Measurements from ENCODE around the gene MAST2.

The MAST2 gene

GRCh38 chr1:46008585-46008984 lies 205.2 kb downstream of the MAST2 start:
- Histone ChIP-seq H3K4me2 (ENCODE audit: low read length) (no peak overlapping the region), H3K9me3 (ENCODE audit: low read length) (no peaks in the 10 kb centered on the region), H3K79me2 (ENCODE audit: insufficient read depth, low read length) (no peaks in the 10 kb centered on the region), H3K9ac (ENCODE audit: low read length) (no peak overlapping the region), H3K4me1 (ENCODE audit: insufficient read depth, low read length, severe bottlenecking) (no peaks in the 10 kb centered on the region), H4K20me1 (ENCODE audit: insufficient read depth, low read length) (no peaks in the 10 kb centered on the region), H3F3A (ENCODE audit: insufficient read depth, low read length) (no peaks in the 10 kb centered on the region), H2AFZ (ENCODE audit: low read length) (no peak overlapping the region), H3K27me3 (ENCODE audit: insufficient read depth, low read length) (no peaks in the 10 kb centered on the region), H3K9me2 (ENCODE audit: low read depth, low read length) (no peaks in the 10 kb centered on the region), H3K27ac (ENCODE audit: low read depth, low read length, poor library complexity, severe bottlenecking) (no peak overlapping the region), H3K36me3 (ENCODE audit: insufficient read depth, low read length) (peaks cover 80% of the 10 kb centered on the region), H3K4me3 (ENCODE audit: low read depth, low read length, poor library complexity, severe bottlenecking) (no peak overlapping the region)
- TF ChIP-seq EZH2 (IDR thresholded peaks at IDR 0.05; ENCODE audit: borderline replicate concordance, low read length) (no peak), CTCF (IDR thresholded peaks at IDR 0.05; ENCODE audit: low read length) (no peak)

- no peak for TF ChIP-seq CTCF (IDR thresholded peaks at IDR 0.05; ENCODE audit: low read length)
- TF ChIP-seq EZH2 (IDR thresholded peaks at IDR 0.05; ENCODE audit: borderline replicate concordance, low read length) = no peak
- Histone ChIP-seq H3K9ac (ENCODE audit: low read length) (no peak overlapping the region), H3K9me3 (ENCODE audit: low read length) (no peaks in the 10 kb centered on the region), H3K4me3 (ENCODE audit: low read depth, low read length, poor library complexity, severe bottlenecking) (no peak overlapping the region), H3K79me2 (ENCODE audit: insufficient read depth, low read length) (no peaks in the 10 kb centered on the region), H3K27me3 (ENCODE audit: insufficient read depth, low read length) (no peaks in the 10 kb centered on the region), H3K27ac (ENCODE audit: low read depth, low read length, poor library complexity, severe bottlenecking) (no peak overlapping the region), H3K36me3 (ENCODE audit: insufficient read depth, low read length) (peaks cover 70% of the 10 kb centered on the region), H3K9me2 (ENCODE audit: low read depth, low read length) (no peaks in the 10 kb centered on the region), H4K20me1 (ENCODE audit: insufficient read depth, low read length) (no peaks in the 10 kb centered on the region), H3K4me1 (ENCODE audit: insufficient read depth, low read length, severe bottlenecking) (no peaks in the 10 kb centered on the region), H3K4me2 (ENCODE audit: low read length) (no peak overlapping the region), H3F3A (ENCODE audit: insufficient read depth, low read length) (no peaks in the 10 kb centered on the region), H2AFZ (ENCODE audit: low read length) (no peak overlapping the region)
These were observed 207.2 kb downstream of the MAST2 start for GRCh38 chr1:46010611-46011010.

- Histone ChIP-seq H3K27me3 (ENCODE audit: insufficient read depth, low read length) (no peaks in the 10 kb centered on the region), H3K9me3 (ENCODE audit: low read length) (no peaks in the 10 kb centered on the region), H3K79me2 (ENCODE audit: insufficient read depth, low read length) (no peaks in the 10 kb centered on the region), H3K4me1 (ENCODE audit: insufficient read depth, low read length, severe bottlenecking) (no peaks in the 10 kb centered on the region), H2AFZ (ENCODE audit: low read length) (no peak overlapping the region), H3K27ac (ENCODE audit: low read depth, low read length, poor library complexity, severe bottlenecking) (no peak overlapping the region), H3K9ac (ENCODE audit: low read length) (no peak overlapping the region), H3K4me3 (ENCODE audit: low read depth, low read length, poor library complexity, severe bottlenecking) (no peak overlapping the region), H4K20me1 (ENCODE audit: insufficient read depth, low read length) (no peaks in the 10 kb centered on the region), H3K36me3 (ENCODE audit: insufficient read depth, low read length) (peaks cover 64% of the 10 kb centered on the region), H3K9me2 (ENCODE audit: low read depth, low read length) (no peaks in the 10 kb centered on the region), H3K4me2 (ENCODE audit: low read length) (no peak overlapping the region), H3F3A (ENCODE audit: insufficient read depth, low read length) (no peaks in the 10 kb centered on the region)
- TF ChIP-seq CTCF (IDR thresholded peaks at IDR 0.05; ENCODE audit: low read length) = no peak
- no peak for TF ChIP-seq EZH2 (IDR thresholded peaks at IDR 0.05; ENCODE audit: borderline replicate concordance, low read length)
These were observed 207.8 kb downstream of the MAST2 start for GRCh38 chr1:46011121-46011695.

All from OCI-LY1 (cell line).